Measurements from ENCODE around the gene TBC1D16.

Gene TBC1D16

DNA sequence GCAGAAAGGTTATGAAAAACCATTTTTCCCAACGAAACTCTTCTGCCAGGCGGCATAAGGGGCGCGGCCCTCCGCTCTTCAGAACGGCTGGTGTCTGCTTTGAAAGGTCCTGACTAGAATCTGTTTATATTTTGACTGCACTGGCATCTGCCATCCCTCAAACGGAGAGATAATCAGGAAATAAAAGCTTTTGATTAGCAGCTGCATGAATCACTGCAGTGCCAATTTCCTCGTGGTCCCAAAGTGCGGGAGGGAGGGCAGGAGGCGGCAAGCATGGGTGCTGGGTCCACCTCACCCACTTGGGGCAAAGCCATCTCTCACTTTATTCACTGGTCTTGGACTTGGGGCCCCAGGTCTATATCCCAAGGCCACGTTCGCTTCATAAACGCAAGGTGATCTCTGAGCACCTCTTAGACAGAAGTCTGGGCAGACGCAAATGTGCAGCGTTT lies 49.7 kb downstream of the TBC1D16 start:
- in situ Hi-C loops (cut with HindIII; ENCODE audit: low sequenced_read_pairs), result loop anchor here (25.0 kb wide), 1 partner anchor 199 kb away; the partner anchor contains the start of genes CBX2 and CBX8
- no peak overlapping the region for H3K4me3 ChIP-seq (ENCODE audit: low read depth, low read length)
- TF ChIP-seq, protein P1, sequence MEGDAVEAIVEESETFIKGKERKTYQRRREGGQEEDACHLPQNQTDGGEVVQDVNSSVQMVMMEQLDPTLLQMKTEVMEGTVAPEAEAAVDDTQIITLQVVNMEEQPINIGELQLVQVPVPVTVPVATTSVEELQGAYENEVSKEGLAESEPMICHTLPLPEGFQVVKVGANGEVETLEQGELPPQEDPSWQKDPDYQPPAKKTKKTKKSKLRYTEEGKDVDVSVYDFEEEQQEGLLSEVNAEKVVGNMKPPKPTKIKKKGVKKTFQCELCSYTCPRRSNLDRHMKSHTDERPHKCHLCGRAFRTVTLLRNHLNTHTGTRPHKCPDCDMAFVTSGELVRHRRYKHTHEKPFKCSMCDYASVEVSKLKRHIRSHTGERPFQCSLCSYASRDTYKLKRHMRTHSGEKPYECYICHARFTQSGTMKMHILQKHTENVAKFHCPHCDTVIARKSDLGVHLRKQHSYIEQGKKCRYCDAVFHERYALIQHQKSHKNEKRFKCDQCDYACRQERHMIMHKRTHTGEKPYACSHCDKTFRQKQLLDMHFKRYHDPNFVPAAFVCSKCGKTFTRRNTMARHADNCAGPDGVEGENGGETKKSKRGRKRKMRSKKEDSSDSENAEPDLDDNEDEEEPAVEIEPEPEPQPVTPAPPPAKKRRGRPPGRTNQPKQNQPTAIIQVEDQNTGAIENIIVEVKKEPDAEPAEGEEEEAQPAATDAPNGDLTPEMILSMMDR (IDR thresholded peaks at IDR 0.05; ENCODE audit: low read depth, low read length), result no peak
- no peak for DNase-seq (ENCODE audit: low read depth, low spot score)

DNA sequence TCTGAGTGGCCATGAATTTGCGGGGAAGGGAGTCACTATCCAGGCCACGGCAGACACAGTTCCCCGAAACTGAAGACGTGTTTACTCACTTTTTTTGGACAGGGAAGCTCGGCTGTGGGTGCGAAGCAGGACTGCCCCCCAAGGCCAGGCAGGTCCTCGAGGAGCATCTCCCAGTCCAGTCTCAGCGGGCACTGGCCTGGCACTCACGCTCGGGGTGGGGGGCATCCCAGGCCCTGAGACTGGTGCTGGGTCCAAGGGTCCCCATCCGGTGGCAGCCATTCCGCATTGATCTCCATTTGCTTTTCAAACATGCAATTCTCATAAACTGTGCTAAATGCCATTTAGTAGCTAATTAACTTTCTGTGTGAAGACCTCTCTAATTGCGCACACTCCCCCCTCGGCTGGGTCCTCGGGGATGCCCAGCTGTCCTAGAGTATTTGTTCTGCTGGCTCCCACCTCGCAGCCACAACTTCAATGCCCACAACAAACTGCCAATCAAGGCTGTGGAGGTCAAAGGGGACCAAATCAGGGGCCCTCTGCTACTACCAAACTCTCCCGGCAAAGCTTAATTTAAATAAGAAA lies 50.2 kb downstream of the TBC1D16 start:
- TF ChIP-seq, protein P1 (IDR thresholded peaks at IDR 0.05; ENCODE audit: low read depth, low read length), result no peak
- no peak for DNase-seq (ENCODE audit: low read depth, low spot score)
- H3K4me3 ChIP-seq (ENCODE audit: low read depth, low read length), result no peak overlapping the region
- in situ Hi-C loops (cut with HindIII; ENCODE audit: low sequenced_read_pairs), result loop anchor here (25.0 kb wide), 1 partner anchor 198 kb away; the partner anchor contains the start of genes CBX2 and CBX8

DNA sequence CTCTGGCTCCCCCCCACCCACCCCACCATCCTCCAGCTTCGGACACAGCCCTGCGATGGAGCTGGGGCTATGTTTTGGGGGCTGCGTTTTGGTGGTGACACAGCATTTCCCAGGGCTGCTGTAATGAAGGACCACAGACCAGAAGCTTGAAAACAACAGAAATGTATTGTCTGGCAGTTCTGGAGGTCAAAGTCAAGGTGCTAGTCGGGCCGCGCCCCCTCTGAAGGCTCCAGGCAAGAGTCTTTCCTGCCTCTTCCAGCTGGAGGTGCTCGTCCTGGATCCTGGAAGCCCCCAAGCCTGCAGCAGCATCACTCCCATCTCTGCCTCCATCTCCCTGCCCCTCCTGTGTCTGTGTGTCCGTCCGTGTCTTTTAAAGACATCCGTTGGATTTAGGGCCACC lies 50.8 kb downstream of the TBC1D16 start:
- H3K4me3 ChIP-seq (ENCODE audit: low read depth, low read length), result no peak overlapping the region
- in situ Hi-C loops (cut with HindIII; ENCODE audit: low sequenced_read_pairs), result loop anchor here (25.0 kb wide), 1 partner anchor 198 kb away; the partner anchor contains the start of genes CBX2 and CBX8
- DNase-seq (ENCODE audit: low read depth, low spot score), result no peak
- TF ChIP-seq, protein P1 (IDR thresholded peaks at IDR 0.05; ENCODE audit: low read depth, low read length), result no peak

DNA sequence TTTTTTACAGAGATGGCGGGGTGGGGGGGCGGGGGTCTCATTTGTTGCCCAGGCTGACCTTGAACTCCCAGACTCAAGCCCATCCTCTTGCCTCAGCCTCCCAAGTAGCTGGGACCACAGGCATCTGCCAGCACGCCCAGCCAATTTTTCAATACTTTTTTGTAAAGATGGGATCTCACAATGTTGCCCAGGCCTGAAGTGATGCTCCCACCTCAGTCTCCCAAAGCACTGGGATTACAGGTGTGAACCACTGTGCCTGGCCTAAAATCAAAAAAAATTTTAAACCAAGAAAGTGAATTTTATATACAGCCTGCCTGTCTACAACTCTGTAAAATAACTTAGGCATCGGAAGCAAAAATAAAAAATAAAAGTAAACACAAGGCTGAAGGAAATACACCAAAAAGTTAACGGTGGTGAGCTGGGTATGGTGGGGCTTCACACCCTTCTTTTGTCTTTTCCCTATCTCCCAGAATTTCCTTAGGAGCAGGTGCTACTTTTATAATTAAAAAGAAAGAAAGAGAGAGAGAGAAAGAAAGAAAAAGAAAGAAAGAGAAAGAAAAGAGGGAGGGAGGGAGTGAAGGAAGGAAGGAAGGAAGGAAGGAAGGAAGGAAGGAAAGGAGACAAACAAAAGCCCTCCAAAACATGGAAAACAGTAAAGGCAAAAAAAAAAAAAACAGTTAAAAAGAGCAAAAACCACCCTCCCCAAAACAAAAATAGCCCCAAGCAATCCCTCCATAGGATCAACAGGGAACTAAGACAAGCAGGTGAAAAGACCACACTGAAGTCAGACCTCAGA lies 51.4 kb downstream of the TBC1D16 start:
- in situ Hi-C loops (cut with HindIII; ENCODE audit: low sequenced_read_pairs), result loop anchor here (25.0 kb wide), 1 partner anchor 197 kb away; the partner anchor contains the start of genes CBX2 and CBX8

DNA sequence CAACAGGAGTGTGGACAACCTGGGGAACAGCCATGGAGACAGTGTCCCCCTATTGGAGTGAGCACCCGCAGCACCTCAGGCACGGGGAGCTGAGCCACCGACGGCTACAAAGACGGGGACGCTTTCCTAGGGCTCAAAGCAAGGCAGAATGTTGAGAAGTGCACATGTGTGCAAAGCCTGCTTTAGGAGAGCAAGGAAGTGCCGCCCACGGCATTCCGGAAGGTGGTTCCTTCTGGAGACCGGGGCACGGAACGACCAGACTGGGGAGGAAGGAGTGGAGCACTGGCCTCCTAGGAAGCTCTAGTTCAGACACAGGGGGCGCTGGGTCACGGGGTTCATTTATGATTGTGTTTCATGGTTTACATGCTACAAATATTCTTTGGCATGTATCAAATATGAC lies 52.2 kb downstream of the TBC1D16 start:
- DNase-seq (ENCODE audit: low read depth, low spot score), result no peak
- TF ChIP-seq, protein P1 (IDR thresholded peaks at IDR 0.05; ENCODE audit: low read depth, low read length), result no peak
- H3K4me3 ChIP-seq (ENCODE audit: low read depth, low read length), result no peak overlapping the region
- in situ Hi-C loops (cut with HindIII; ENCODE audit: low sequenced_read_pairs), result loop anchor here (25.0 kb wide), 1 partner anchor 196 kb away; the partner anchor contains the start of genes CBX2 and CBX8

More for the DNA sequence above, 51.4 kb downstream of the TBC1D16 start:
- H3K4me3 ChIP-seq (ENCODE audit: low read depth, low read length), result no peak overlapping the region
- TF ChIP-seq, protein P1 (IDR thresholded peaks at IDR 0.05; ENCODE audit: low read depth, low read length), result no peak
- no peak for DNase-seq (ENCODE audit: low read depth, low spot score)

DNA sequence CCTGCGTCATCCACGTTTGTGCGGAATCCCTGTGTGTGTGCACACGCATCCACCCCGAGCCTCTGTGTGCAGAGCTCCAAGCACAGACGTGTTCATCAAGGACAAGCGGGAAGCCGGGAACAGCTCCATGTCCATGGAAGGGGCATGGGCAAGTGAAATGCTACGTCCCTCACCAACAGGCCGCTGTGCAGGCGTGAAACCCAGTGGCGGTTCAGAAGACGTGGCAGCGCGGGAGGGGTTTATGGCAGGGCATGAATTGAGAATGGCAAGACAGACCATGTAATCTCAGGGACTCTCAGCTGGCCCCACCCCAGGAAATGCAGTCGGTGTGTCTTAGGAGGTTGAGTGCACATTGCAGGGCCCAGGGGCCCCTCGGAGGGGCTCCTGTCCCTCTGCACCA lies 52.7 kb downstream of the TBC1D16 start:
- in situ Hi-C loops (cut with HindIII; ENCODE audit: low sequenced_read_pairs), result loop anchor here (25.0 kb wide), 1 partner anchor 196 kb away; the partner anchor contains the start of genes CBX2 and CBX8

More for the DNA sequence above, 52.7 kb downstream of the TBC1D16 start:
- no peak for DNase-seq (ENCODE audit: low read depth, low spot score)
- TF ChIP-seq, protein P1 (IDR thresholded peaks at IDR 0.05; ENCODE audit: low read depth, low read length), result no peak
- no peak overlapping the region for H3K4me3 ChIP-seq (ENCODE audit: low read depth, low read length)
